HEK293T (cell line): Measurements from ENCODE around the gene DDAH1.

ENCODE experiments used
- CTCF ChIA-PET: fragments of 350-600 bp; formaldehyde crosslinking; extraction: SDS; loops from one replicate; lab custom pipeline; 2021; ENCODE audit warnings: antibody characterized with exemption, inconsistent platforms; lab: Yijun Ruan, JAX
- POLR2A ChIA-PET: fragments of 350-600 bp; formaldehyde crosslinking; extraction: SDS; loops from one replicate; lab custom pipeline; 2020; ENCODE audit warnings: antibody characterized with exemption, inconsistent platforms; lab: Yijun Ruan, JAX
- DNase-seq: peaks from one replicate; pipeline ENCODE4 v3.0.0; 2012; ENCODE audit warnings: mixed read lengths; ENCODE audit errors: extremely low spot score
- ARNT ChIP-seq: fragments of 450-650 bp; IDR thresholded peaks from 2 replicates; pipeline ENCODE4 v1.6.1; 2017; ENCODE audit warnings: mild to moderate bottlenecking
- BHLHE40 ChIP-seq: fragments of 450-650 bp; IDR thresholded peaks from 2 replicates; pipeline ENCODE4 v1.6.1; 2016; ENCODE audit warnings: mild to moderate bottlenecking, moderate library complexity, borderline replicate concordance
- CTBP1 ChIP-seq: fragments of 450-650 bp; IDR thresholded peaks from 2 replicates; pipeline ENCODE4 v1.6.1; 2016; ENCODE audit warnings: borderline replicate concordance
- ELF4 ChIP-seq: fragments of 450-650 bp; IDR thresholded peaks from 2 replicates; pipeline ENCODE4 v1.6.1; 2017; ENCODE audit warnings: antibody characterized with exemption
- FOXA1 ChIP-seq: fragments of 450-650 bp; IDR thresholded peaks from 2 replicates; pipeline ENCODE4 v1.6.1; 2016; ENCODE audit warnings: mild to moderate bottlenecking
- FOXK2 ChIP-seq: fragments of 450-650 bp; IDR thresholded peaks from 2 replicates; pipeline ENCODE4 v1.6.1; 2016; ENCODE audit warnings: mild to moderate bottlenecking
- FOXM1 ChIP-seq: fragments of 450-650 bp; IDR thresholded peaks from 2 replicates; pipeline ENCODE4 v1.6.1; 2017; ENCODE audit warnings: mild to moderate bottlenecking, borderline replicate concordance
- HDGF ChIP-seq: fragments of 450-650 bp; IDR thresholded peaks from 2 replicates; pipeline ENCODE4 v1.6.1; 2017; ENCODE audit warnings: antibody characterized with exemption, borderline replicate concordance
- L3MBTL2 ChIP-seq: fragments of 450-650 bp; conservative IDR thresholded peaks from 2 replicates; pipeline ENCODE4 v1.6.1; 2016; ENCODE audit warnings: mild to moderate bottlenecking
- LEF1 ChIP-seq: fragments of 450-650 bp; IDR thresholded peaks from 2 replicates; pipeline ENCODE4 v1.6.1; 2017; ENCODE audit warnings: mild to moderate bottlenecking, borderline replicate concordance
- NFRKB ChIP-seq: fragments of 450-650 bp; IDR thresholded peaks from 2 replicates; pipeline ENCODE4 v1.6.1; 2016; ENCODE audit warnings: mild to moderate bottlenecking, moderate library complexity
- SP1 ChIP-seq: fragments of 450-650 bp; IDR thresholded peaks from 2 replicates; pipeline ENCODE4 v1.6.1; 2017
- SUZ12 ChIP-seq: fragments of 450-650 bp; IDR thresholded peaks from 2 replicates; pipeline ENCODE4 v1.6.1; 2016; ENCODE audit warnings: mild to moderate bottlenecking
- TARDBP ChIP-seq: fragments of 450-650 bp; IDR thresholded peaks from 2 replicates; pipeline ENCODE4 v1.6.1; 2016
- ZNF384 ChIP-seq: fragments of 450-650 bp; IDR thresholded peaks from 2 replicates; pipeline ENCODE4 v1.6.1; 2016
- TF ChIP-seq, protein P1 (sequence below): fragments of 450-650 bp; IDR thresholded peaks from 2 replicates; pipeline ENCODE4 v1.6.1; 2016

Gene DDAH1

GRCh38 chr1:85427331-85427730 lies 37.6 kb downstream of the DDAH1 start:
- ChIA-PET POLR2A (no interaction called here), CTCF (interaction anchor here (0.6 kb wide), 1 partner anchor 265 kb away, joined by 4 read pairs; no protein-coding TSS in a partner anchor)
- DNase-seq, result no peak
- TF ChIP-seq ELF4, result no peak
- TF ChIP-seq NFRKB, result no peak
- no peak for TF ChIP-seq SUZ12
- TF ChIP-seq ARNT, result no peak
- TF ChIP-seq FOXK2, result no peak

- no peak for DNase-seq
- TF ChIP-seq SP1, result no peak
- TF ChIP-seq, protein P1, sequence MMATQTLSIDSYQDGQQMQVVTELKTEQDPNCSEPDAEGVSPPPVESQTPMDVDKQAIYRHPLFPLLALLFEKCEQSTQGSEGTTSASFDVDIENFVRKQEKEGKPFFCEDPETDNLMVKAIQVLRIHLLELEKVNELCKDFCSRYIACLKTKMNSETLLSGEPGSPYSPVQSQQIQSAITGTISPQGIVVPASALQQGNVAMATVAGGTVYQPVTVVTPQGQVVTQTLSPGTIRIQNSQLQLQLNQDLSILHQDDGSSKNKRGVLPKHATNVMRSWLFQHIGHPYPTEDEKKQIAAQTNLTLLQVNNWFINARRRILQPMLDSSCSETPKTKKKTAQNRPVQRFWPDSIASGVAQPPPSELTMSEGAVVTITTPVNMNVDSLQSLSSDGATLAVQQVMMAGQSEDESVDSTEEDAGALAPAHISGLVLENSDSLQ, result no peak
- no peak for TF ChIP-seq HDGF
- TF ChIP-seq LEF1, result no peak
- TF ChIP-seq TARDBP, result no peak
- no peak for TF ChIP-seq BHLHE40
- no peak for TF ChIP-seq FOXA1
- no peak for TF ChIP-seq FOXM1
- POLR2A ChIA-PET, result no interaction called here
- CTCF ChIA-PET, result no interaction called here
Observed at GRCh38 chr1:85421179-85421578, 43.8 kb downstream of the DDAH1 start.

DNA sequence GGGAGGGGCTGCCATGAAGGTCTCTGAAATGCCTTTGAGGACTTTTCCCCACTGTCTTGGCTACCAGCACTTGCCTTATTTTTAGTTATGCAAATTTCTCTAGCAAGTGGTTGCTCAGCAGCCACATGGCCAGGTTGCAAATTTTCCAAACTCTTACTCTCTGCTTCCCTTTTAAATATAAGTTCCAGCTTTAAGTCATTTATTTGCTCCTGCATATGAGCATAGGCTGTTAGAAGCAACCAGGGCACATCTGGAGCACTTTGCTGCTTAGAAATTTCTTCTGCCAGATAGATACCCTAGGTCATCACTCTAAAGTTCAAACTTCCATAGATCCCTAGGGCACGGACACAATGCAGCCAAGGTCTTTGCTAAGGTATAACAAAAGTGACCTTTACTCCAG lies 44.8 kb downstream of the DDAH1 start:
- no peak for TF ChIP-seq TARDBP
- TF ChIP-seq SUZ12, result no peak
- TF ChIP-seq CTBP1, result no peak
- no peak for TF ChIP-seq FOXA1
- TF ChIP-seq ELF4, result no peak
- no peak for TF ChIP-seq NFRKB
- no peak for TF ChIP-seq ARNT
- no peak for TF ChIP-seq BHLHE40
- no peak for TF ChIP-seq FOXK2
- no peak for TF ChIP-seq ZNF384
- TF ChIP-seq HDGF, result no peak
- no peak for TF ChIP-seq LEF1
- ChIA-PET CTCF (no interaction called here), POLR2A (no interaction called here)
- DNase-seq, result no peak

DNA sequence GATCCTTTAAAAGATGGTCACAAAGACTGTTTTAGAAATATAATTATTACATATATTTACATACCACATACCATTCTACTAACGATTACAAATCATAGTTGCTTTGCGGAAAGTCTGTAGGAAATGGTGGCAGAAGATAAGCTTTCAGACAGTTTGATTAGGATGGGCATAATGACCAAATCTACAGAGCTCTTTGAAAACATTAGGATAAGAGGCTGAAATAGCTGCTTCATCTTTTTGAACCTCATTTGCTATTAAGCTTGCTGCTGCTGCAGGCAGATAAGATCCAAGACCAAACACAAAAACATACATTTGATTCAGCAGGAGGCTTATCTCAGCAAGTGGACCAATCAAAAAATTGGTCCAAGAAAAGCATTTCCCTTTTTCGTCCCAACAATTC lies 47.1 kb downstream of the DDAH1 start:
- TF ChIP-seq TARDBP (no peak), HDGF (no peak), FOXA1 (no peak), BHLHE40 (no peak), SP1 (no peak), ARNT (no peak), CTBP1 (no peak), FOXM1 (no peak), L3MBTL2 (no peak), ZNF384 (no peak)
- no peak for DNase-seq
- ChIA-PET POLR2A (no interaction called here), CTCF (no interaction called here)

DNA sequence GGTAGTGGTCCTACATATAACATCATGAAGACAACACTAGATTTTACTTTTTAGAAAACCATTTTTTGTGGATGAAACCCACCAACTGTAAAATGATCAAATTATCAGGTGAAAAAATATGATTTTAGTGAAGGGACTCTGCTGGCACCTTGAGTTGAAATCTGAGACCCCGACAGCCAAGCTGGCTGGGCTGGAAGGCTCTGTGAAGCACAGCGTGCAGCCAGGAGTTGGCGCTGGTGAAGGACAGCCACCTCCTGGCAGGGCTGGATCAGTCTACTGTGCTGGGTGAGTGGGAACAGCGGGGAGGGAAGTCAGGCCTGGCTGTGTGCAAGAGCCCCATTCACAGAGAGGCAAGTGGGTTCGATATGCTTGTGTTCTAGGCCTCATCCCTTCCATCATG lies 47.9 kb downstream of the DDAH1 start:
- TF ChIP-seq L3MBTL2 (no peak), NFRKB (no peak), LEF1 (no peak), HDGF (no peak), ELF4 (no peak), FOXK2 (no peak), SP1 (no peak), TARDBP (no peak), SUZ12 (no peak)
- TF ChIP-seq, protein P1, result no peak
- ChIA-PET CTCF (no interaction called here), POLR2A (no interaction called here)
- DNase-seq, result no peak

- POLR2A ChIA-PET, result no interaction called here
- DNase-seq, result no peak
- TF ChIP-seq, protein P1, result no peak
- TF ChIP-seq ARNT, result no peak
- CTCF ChIA-PET, result no interaction called here
Observed at GRCh38 chr1:85413169-85413568, 51.8 kb downstream of the DDAH1 start.

DNA sequence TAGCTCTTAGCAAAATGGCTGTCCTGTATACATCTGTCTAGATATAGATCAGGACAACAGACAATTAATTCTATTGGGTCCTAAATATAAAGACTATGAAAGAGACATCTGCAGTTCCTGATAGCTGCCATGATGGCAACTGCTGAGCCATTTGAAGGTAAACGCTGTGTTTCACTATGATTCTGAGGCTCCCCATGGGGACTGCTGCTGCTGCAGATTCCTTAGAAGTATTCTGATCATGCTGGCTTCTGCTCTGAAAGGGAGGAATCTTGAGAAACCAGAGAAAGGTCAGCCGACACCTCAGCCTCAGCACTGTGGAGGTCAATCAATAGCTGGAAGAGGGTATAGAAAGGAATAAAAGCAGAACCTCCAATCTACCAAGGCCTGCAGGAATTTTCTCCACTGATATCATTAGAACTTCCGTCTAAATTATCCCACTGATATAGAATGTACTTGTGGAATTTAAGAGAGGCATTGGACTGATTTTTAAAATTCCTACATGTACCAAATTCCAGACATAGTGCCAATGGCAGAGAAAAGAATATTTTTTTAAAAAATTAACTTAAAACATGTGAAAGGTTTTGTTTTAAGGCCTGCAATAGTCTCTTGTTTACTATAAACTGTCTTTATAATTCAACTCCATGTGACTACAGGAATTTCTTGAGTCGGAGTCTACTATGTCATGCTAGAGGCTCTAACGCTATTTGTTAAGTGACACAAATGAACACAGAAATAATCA lies 53.2 kb downstream of the DDAH1 start:
- no peak for DNase-seq
- CTCF ChIA-PET, result no interaction called here
- POLR2A ChIA-PET, result no interaction called here
- TF ChIP-seq CTBP1, result no peak
- no peak for TF ChIP-seq NFRKB
- no peak for TF ChIP-seq FOXM1
- TF ChIP-seq, protein P1, result no peak
- TF ChIP-seq FOXK2, result no peak
- no peak for TF ChIP-seq TARDBP
- no peak for TF ChIP-seq LEF1
